Measurements from ENCODE around the gene MPPED2. TPM values are rescaled to one million over a fixed set of nuclear protein-coding genes. Genes with fewer than 3 reads are reported as not detected.

The MPPED2 gene
- total and polyA plus RNA-seq, 2 donors (not counting 3 experiments of a cell fraction or from before 2014, with no cell fraction given): not detected

GRCh38 chr11:30465623-30466022 lies 120.5 kb downstream of the MPPED2 start:
- DNase-seq (ENCODE audit: low read depth, low spot score): no peak
- dilution Hi-C loops (cut with MboI; ENCODE audit: extremely low pct_ligation_motif_present, low sequenced_read_pairs): no loop called here
- no peaks in the 10 kb centered on the region for H3K9me1 ChIP-seq (replicated peaks; ENCODE audit: control insufficient read depth, extremely low read depth, insufficient read depth, low read length)
- no peaks in the 10 kb centered on the region for H3K36me3 ChIP-seq (ENCODE audit: control insufficient read depth in 2 of 2, extremely low read depth in 1 of 2, insufficient read depth in 2 of 2, low read length in 2 of 2)
- intact Hi-C loops (cut with micrococcal nuclease): no loop called here
- CTCF ChIA-PET: no interaction called here
- H3K79me2 ChIP-seq (ENCODE audit: control insufficient read depth, insufficient read depth, low read length): no peaks in the 10 kb centered on the region
- H3K4me1 ChIP-seq (ENCODE audit: control insufficient read depth, extremely low read depth, insufficient read depth, low read length): no peaks in the 10 kb centered on the region
- no TSS peak for BruUV-seq (replicated peaks)
- H3K9ac ChIP-seq (replicated peaks; ENCODE audit: extremely low read depth, insufficient read depth, low read length): no peak overlapping the region
- H3K4me2 ChIP-seq (ENCODE audit: insufficient read depth, low read length): no peak overlapping the region
- no peak for TF ChIP-seq POLR2AphosphoS5 (IDR thresholded peaks at IDR 0.05; ENCODE audit: insufficient read depth, low read depth, low read length)
- no peak for TF ChIP-seq EZH2 (IDR thresholded peaks at IDR 0.05; ENCODE audit: borderline replicate concordance, low read depth, low read length, severe bottlenecking)
- no peak for TF ChIP-seq JUN (IDR thresholded peaks at IDR 0.05; ENCODE audit: borderline replicate concordance, insufficient read depth, insufficient read length, low read depth)
- TF ChIP-seq POLR2A (IDR thresholded peaks at IDR 0.05; ENCODE audit: low read depth, low read length): no peak
- no peak for TF ChIP-seq MYC (IDR thresholded peaks at IDR 0.05; ENCODE audit: low read depth, low read length)
- TF ChIP-seq CTCF (IDR thresholded peaks at IDR 0.05; ENCODE audit: extremely low read depth in 1 of 2, insufficient read depth in 1 of 2, low read depth in 1 of 2, low read length in 2 of 2): no peak
- TF ChIP-seq FOS (IDR thresholded peaks at IDR 0.05; ENCODE audit: borderline replicate concordance, insufficient read depth, low read length): no peak
- no peak for TF ChIP-seq GATA2 (IDR thresholded peaks at IDR 0.05; ENCODE audit: insufficient read depth, insufficient read length, low read depth, low read length)
- TF ChIP-seq MAX (IDR thresholded peaks at IDR 0.05; ENCODE audit: insufficient read depth, insufficient read length): no peak
- FAIRE-seq: no peak
- H3K4me3 ChIP-seq (replicated peaks in 1 of 3; ENCODE audit: insufficient read depth in 1 of 3, low read depth in 1 of 3, low read length in 3 of 3): no peak overlapping the region
- no peaks in the 10 kb centered on the region for H4K20me1 ChIP-seq (replicated peaks; ENCODE audit: control insufficient read depth, extremely low read depth, insufficient read depth, low read length)
- no peak overlapping the region for H3K27ac ChIP-seq (ENCODE audit: insufficient read depth, low read depth, low read length)
- H3K9me3 ChIP-seq (replicated peaks; ENCODE audit: control insufficient read depth, insufficient read depth, low read length): no peaks in the 10 kb centered on the region
- no peaks in the 10 kb centered on the region for H3K27me3 ChIP-seq (ENCODE audit: control insufficient read depth in 2 of 2, insufficient read depth in 2 of 2, low read length in 2 of 2)
- POLR2A ChIA-PET: no interaction called here
- no peak overlapping the region for H2AFZ ChIP-seq (ENCODE audit: low read depth, low read length)
